ENCODE results near the gene GALNT18.

The GALNT18 gene

DNA sequence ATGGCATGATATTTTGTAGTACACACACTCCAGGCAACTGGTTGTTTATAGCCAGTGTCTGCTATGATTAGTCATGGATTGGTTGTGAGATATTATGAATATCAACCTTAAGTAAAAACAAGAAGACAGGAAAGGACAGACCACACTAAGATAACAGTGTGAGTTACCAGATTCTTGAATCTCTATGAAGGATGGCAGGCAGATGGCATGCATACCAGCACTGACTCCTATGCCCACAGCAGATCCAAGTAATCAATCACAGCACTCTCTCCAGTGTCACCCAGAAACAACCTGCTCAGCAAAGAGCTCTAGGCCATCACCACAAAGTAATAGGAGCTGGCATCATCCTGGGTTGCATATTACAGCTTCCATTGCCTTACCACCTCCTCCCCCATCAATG is 116.6 kb downstream of the GALNT18 start:
- H4K20me1 ChIP-seq (ENCODE audit: insufficient read depth, low read length): no peaks in the 10 kb centered on the region
- H3K9me2 ChIP-seq (replicated peaks; ENCODE audit: insufficient read depth, low read length): no peaks in the 10 kb centered on the region
- H3K4me1 ChIP-seq (ENCODE audit: low read length): no peaks in the 10 kb centered on the region
- H3K9ac ChIP-seq (ENCODE audit: low read length): no peak overlapping the region
- no peak overlapping the region for H3K27ac ChIP-seq (ENCODE audit: low read length)
- no peak overlapping the region for H3K4me3 ChIP-seq (ENCODE audit: low read length)
- no peak for DNase-seq
- TF ChIP-seq, protein P1, sequence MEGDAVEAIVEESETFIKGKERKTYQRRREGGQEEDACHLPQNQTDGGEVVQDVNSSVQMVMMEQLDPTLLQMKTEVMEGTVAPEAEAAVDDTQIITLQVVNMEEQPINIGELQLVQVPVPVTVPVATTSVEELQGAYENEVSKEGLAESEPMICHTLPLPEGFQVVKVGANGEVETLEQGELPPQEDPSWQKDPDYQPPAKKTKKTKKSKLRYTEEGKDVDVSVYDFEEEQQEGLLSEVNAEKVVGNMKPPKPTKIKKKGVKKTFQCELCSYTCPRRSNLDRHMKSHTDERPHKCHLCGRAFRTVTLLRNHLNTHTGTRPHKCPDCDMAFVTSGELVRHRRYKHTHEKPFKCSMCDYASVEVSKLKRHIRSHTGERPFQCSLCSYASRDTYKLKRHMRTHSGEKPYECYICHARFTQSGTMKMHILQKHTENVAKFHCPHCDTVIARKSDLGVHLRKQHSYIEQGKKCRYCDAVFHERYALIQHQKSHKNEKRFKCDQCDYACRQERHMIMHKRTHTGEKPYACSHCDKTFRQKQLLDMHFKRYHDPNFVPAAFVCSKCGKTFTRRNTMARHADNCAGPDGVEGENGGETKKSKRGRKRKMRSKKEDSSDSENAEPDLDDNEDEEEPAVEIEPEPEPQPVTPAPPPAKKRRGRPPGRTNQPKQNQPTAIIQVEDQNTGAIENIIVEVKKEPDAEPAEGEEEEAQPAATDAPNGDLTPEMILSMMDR (IDR thresholded peaks at IDR 0.05; ENCODE audit: low read length): no peak
- TF ChIP-seq EZH2phosphoT487 (IDR thresholded peaks at IDR 0.05; ENCODE audit: low read length) (no peak), EZH2 (optimal IDR thresholded peaks at IDR 0.05; ENCODE audit: low read depth, low read length) (no peak)
- H3F3A ChIP-seq (ENCODE audit: insufficient read depth, low read length): no peaks in the 10 kb centered on the region
- H3K36me3 ChIP-seq (replicated peaks; ENCODE audit: insufficient read depth, low read length): no peaks in the 10 kb centered on the region
- no peaks in the 10 kb centered on the region for H3K9me3 ChIP-seq (replicated peaks; ENCODE audit: insufficient read depth, low read length)
- H3K79me2 ChIP-seq (ENCODE audit: low read length): no peaks in the 10 kb centered on the region
- no peaks in the 10 kb centered on the region for H3K27me3 ChIP-seq (replicated peaks; ENCODE audit: insufficient read depth, low read length)
- H3K4me2 ChIP-seq (ENCODE audit: low read depth, low read length): no peak overlapping the region
- H2AFZ ChIP-seq (ENCODE audit: low read length): no peak overlapping the region

- H3K9ac ChIP-seq (ENCODE audit: low read length): no peak overlapping the region
- H3K36me3 ChIP-seq (replicated peaks; ENCODE audit: insufficient read depth, low read length): no peaks in the 10 kb centered on the region
- no peaks in the 10 kb centered on the region for H3F3A ChIP-seq (ENCODE audit: insufficient read depth, low read length)
- no peak overlapping the region for H2AFZ ChIP-seq (ENCODE audit: low read length)
- H3K9me2 ChIP-seq (replicated peaks; ENCODE audit: insufficient read depth, low read length): no peaks in the 10 kb centered on the region
- H3K27me3 ChIP-seq (replicated peaks; ENCODE audit: insufficient read depth, low read length): no peaks in the 10 kb centered on the region
- H3K4me2 ChIP-seq (ENCODE audit: low read depth, low read length): no peak overlapping the region
- no peaks in the 10 kb centered on the region for H3K79me2 ChIP-seq (ENCODE audit: low read length)
- H3K27ac ChIP-seq (ENCODE audit: low read length): no peak overlapping the region
- peaks cover 7% of the 10 kb centered on the region for H3K4me1 ChIP-seq (ENCODE audit: low read length)
- no peaks in the 10 kb centered on the region for H4K20me1 ChIP-seq (ENCODE audit: insufficient read depth, low read length)
- TF ChIP-seq, protein P1 (IDR thresholded peaks at IDR 0.05; ENCODE audit: low read length): no peak
- TF ChIP-seq EZH2 (optimal IDR thresholded peaks at IDR 0.05; ENCODE audit: low read depth, low read length) (no peak), EZH2phosphoT487 (IDR thresholded peaks at IDR 0.05; ENCODE audit: low read length) (no peak)
- H3K9me3 ChIP-seq (replicated peaks; ENCODE audit: insufficient read depth, low read length): no peaks in the 10 kb centered on the region
- DNase-seq: no peak
- no peak overlapping the region for H3K4me3 ChIP-seq (ENCODE audit: low read length)
Measured at GRCh38 chr11:11504071-11504470, 117.7 kb downstream of the GALNT18 start.

GRCh38 chr11:11502263-11502861 is 119.4 kb downstream of the GALNT18 start:
- DNase-seq: no peak
- no peaks in the 10 kb centered on the region for H4K20me1 ChIP-seq (ENCODE audit: insufficient read depth, low read length)

More at GRCh38 chr11:11502263-11502861, 119.4 kb downstream of the GALNT18 start:
- H3K9ac ChIP-seq (ENCODE audit: low read length): no peak overlapping the region
- H2AFZ ChIP-seq (ENCODE audit: low read length): no peak overlapping the region
- no peaks in the 10 kb centered on the region for H3K36me3 ChIP-seq (replicated peaks; ENCODE audit: insufficient read depth, low read length)
- no peak overlapping the region for H3K27ac ChIP-seq (ENCODE audit: low read length)
- no peaks in the 10 kb centered on the region for H3K9me2 ChIP-seq (replicated peaks; ENCODE audit: insufficient read depth, low read length)
- H3K79me2 ChIP-seq (ENCODE audit: low read length): no peaks in the 10 kb centered on the region
- H3K4me1 ChIP-seq (ENCODE audit: low read length): peaks cover 11% of the 10 kb centered on the region
- H3F3A ChIP-seq (ENCODE audit: insufficient read depth, low read length): no peaks in the 10 kb centered on the region
- TF ChIP-seq, protein P1 (IDR thresholded peaks at IDR 0.05; ENCODE audit: low read length): no peak
- no peak for TF ChIP-seq EZH2 (optimal IDR thresholded peaks at IDR 0.05; ENCODE audit: low read depth, low read length)
- TF ChIP-seq EZH2phosphoT487 (IDR thresholded peaks at IDR 0.05; ENCODE audit: low read length): no peak
- H3K27me3 ChIP-seq (replicated peaks; ENCODE audit: insufficient read depth, low read length): no peaks in the 10 kb centered on the region
- H3K9me3 ChIP-seq (replicated peaks; ENCODE audit: insufficient read depth, low read length): no peaks in the 10 kb centered on the region
- no peak overlapping the region for H3K4me2 ChIP-seq (ENCODE audit: low read depth, low read length)
- H3K4me3 ChIP-seq (ENCODE audit: low read length): no peak overlapping the region
